Activated T-cell treated with anti-CD3 and anti-CD28 coated beads for 1 hour (primary cell): Measurements from ENCODE around the gene FAM186B.
"Not testable (repeated sequence)": the region's sequence is repeated elsewhere in the genome, so short reads cannot be mapped to it uniquely, and the experiment has no call there.

Experiments used
- DNase-seq: peaks from one replicate; pipeline ENCODE4 v3.0.0-alpha.2; 2020; ENCODE audit warnings: low read depth

The FAM186B gene

GRCh38 chr12:49605539-49605938, at the start of gene FAM186B:
Gene FAM186B (minus strand): TSS chr12:49605639. CDS start chr12:49605477, 162 bp downstream.
- not testable (repeated sequence) for DNase-seq

GRCh38 chr12:49654715-49655114, 49.3 kb upstream of the FAM186B start:
- no peak for DNase-seq

- no peak for DNase-seq
These were observed 47.6 kb upstream of the FAM186B start for GRCh38 chr12:49652921-49653520.

GRCh38 chr12:49651855-49652254, 46.4 kb upstream of the FAM186B start:
- no peak for DNase-seq

GRCh38 chr12:49649892-49650291, 44.5 kb upstream of the FAM186B start:
- no peak for DNase-seq

GRCh38 chr12:49649445-49649844, 44.0 kb upstream of the FAM186B start:
- DNase-seq = no peak

- no peak for DNase-seq
These were observed 43.2 kb upstream of the FAM186B start for GRCh38 chr12:49648712-49649003.

- no peak for DNase-seq
These were observed 42.6 kb upstream of the FAM186B start for GRCh38 chr12:49647827-49648711.

GRCh38 chr12:49646871-49647654, 41.6 kb upstream of the FAM186B start:
- DNase-seq = no peak

GRCh38 chr12:49646331-49646830, 40.9 kb upstream of the FAM186B start:
- no peak for DNase-seq

- no peak for DNase-seq
These were observed 40.0 kb upstream of the FAM186B start for GRCh38 chr12:49645146-49646039.

GRCh38 chr12:49644620-49644994, 39.2 kb upstream of the FAM186B start:
- DNase-seq = peak; percentile 78

- DNase-seq = no peak
These were observed 38.7 kb upstream of the FAM186B start for GRCh38 chr12:49643961-49644619.

GRCh38 chr12:49643135-49643534, 37.7 kb upstream of the FAM186B start:
- no peak for DNase-seq

- DNase-seq = no peak
These were observed 36.9 kb upstream of the FAM186B start for GRCh38 chr12:49642370-49642802.

GRCh38 chr12:49641748-49642369, 36.4 kb upstream of the FAM186B start:
- no peak for DNase-seq

- DNase-seq = peak; percentile 31
These were observed 31.7 kb upstream of the FAM186B start for GRCh38 chr12:49636979-49637755.

- DNase-seq = no peak
These were observed 31.1 kb upstream of the FAM186B start for GRCh38 chr12:49636574-49636973.

- no peak for DNase-seq
These were observed 30.2 kb upstream of the FAM186B start for GRCh38 chr12:49635656-49636055.

- DNase-seq = no peak
These were observed 29.6 kb upstream of the FAM186B start for GRCh38 chr12:49635036-49635435.
